HG02642 (cell line): ENCODE data around the gene IFT43.

Source experiments
- ATAC-seq: cut with Tn5 transposase; IDR thresholded peaks from one replicate; pipeline ENCODE4 v1.9.1; 2021; ENCODE audit warnings: mild to moderate bottlenecking; ENCODE audit not compliant: unreplicated experiment, poor library complexity

IFT43 gene

DNA sequence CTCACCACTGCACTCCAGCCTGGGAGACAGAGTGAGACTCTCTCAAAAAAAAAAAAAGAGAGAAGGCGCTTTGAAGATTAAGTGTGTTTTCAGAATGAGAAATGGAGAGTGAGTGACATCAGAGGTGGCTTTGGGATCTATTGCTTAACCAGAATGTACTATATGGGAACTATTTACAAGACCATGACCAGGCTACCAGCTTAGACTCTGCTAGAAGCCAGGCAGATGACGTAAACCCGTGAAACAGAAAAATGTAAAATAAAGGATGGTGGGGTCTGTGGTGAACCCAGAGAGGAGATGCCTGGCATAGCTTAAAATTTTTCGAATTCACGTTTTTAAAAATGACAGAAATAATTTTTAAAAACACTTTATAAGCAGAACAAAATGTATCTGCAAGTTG, 82.0 kb downstream of the IFT43 start:
- ATAC-seq, result no peak

DNA sequence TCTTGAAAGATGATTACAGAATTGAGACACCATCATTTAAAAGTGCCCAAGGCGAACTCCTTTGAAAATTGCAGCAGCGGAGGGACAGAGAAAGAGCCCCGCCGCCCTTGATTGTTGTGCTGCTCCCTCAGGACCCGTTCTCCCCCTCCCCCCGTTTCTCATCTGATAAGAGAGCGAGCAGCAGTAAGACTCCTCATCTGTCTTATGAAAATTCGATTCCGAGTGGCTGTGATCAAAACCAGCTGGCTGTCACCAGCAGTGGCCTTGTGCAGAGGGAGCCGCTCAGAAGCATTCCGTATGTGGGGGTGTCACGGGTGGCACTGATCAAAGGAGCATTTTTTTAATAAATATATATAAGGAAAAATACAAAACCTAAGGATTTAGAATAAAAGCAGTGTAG, 88.2 kb downstream of the IFT43 start:
- ATAC-seq, result no peak

DNA sequence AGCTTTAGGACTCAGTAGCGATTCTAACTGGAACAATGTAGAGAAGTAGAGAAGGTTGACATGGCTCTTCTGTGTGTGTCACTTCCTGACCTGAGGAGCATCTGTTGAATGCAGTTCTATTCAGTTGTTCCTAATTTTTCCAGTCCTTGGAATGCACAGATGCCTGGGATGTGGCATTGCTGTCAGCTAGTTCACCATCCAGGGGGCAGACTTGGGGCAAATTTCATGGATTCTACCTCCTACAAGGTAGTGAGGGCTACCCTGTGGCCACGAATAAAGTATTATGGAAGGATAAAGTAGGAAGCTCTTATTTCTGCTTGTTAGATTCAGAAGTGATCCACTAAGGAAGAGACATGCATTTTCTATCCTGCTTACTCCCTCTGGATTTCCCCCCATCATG, 91.8 kb downstream of the IFT43 start:
- ATAC-seq, result no peak

DNA sequence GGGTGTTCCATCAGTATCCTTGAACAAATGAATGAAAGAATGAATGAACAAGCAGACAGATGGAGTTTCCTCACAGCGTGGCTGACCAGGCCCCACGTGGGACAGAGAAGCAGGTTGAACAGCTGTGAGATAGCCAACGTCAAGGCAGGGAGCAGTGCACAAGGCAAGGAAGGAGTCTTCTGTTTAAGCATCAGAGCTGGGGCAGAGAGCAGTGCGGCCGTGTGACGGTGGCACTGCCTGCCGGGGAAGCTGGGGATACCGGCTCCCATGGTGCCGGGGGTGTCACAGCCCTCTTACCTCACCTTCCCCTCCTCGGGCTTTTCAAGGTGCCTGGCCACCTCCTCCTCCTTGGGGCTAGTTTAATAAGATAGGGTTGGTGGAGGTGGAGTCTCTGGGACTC, 92.9 kb downstream of the IFT43 start:
- ATAC-seq, result no peak

DNA sequence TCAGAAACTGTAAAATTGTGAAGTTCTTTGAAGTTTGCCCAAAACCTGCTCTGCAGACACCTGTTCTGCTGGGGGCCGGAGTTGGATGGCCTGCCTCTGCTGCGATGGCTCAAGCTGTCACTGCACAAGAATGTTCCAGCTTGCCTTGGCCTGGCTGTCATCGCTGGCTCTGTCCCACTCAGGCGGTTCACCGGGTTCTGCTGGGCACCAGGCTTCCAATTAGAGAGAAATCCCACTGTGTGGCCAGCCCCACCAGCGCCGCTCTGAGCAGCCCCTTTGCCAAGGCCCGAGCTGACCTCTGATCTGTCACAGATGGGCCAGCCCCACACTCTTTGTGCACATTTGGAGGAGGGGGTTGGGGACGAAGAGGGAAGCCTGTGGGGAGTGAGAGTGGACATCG, 94.5 kb downstream of the IFT43 start:
- no peak for ATAC-seq

DNA sequence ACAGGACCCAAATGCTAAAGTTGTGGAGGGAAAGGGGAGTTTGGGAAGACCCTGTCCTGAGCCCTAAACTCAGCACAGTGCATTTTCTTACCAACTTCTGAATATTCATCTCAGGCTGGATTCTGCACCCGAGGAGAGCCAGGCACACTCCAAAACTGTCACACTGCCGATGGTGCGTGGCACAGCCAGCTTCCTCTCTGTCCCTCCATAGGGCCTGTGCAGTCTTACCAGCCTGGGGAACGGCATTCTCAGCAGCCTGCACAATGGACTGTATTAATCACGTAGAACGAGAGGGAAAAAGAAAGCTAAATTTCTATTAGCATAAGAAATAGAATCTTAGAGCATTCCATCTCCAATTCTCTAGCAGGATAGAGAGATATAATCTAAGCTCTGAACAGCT, 94.9 kb downstream of the IFT43 start:
- no peak for ATAC-seq

DNA sequence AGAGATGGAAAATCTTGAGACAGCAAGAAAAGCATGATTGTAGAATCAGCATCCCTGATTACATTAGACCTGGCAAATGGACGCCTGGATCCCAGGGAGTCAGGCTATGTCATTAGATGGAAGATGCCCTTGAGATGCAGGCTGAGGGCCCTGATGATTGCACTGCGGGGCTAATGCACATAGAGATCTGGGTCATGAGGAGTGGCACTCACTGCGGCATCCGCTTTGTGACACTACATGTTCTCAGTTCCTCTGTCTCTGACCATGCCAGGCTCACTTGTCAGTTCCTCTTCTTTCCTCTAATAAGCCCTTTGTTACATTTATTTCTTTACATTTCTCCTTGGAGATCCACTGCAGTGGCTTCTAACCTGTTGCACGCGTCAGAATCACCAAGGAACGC, 96.1 kb downstream of the IFT43 start:
- no peak for ATAC-seq

DNA sequence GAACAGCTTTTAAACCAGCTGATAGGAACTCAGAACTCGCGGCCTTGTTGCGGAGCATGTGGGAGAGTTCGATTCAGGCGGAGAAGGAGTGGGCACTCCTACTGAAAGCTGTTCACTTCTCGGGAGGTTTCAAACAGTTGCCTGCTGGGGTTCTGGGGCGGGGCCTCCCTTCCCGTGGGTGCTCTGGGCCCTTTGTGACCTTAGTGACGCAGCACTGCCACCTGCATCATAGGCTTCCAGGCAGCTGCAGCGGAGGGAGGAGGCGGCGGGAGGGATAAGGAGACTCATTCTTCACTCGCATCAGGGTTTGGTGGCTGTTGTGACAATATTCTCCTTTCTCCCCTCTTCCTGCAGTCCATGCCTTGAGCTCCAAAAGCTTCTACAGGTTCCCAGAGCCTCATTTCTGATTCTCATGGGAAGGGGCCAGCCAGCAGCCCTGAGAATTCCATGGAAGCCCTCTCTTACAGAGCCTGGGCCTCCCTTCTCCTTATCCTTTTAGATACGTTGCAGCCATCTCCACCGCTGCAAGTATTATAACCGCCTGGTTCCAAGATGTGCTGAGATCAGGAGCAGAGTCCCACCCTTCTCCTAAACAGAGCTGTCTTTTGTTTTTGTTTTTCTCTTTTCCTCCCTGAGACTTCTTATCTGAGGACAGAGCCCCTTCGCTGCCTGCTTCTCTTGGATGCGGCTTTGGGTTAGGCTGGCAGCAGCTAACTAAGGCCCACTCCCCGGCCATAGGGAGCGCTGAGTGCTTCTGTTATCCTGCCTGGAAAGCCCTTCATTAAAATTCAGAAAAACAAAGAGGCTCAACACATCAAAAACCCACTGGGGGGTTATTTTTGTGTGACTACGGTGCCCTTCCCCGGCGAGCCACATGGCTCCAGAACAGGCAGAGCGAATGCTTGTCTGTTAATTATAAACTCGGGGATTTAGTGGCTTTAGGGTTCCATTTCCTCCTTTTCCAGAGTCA, 98.5 kb downstream of the IFT43 start:
- no peak for ATAC-seq

DNA sequence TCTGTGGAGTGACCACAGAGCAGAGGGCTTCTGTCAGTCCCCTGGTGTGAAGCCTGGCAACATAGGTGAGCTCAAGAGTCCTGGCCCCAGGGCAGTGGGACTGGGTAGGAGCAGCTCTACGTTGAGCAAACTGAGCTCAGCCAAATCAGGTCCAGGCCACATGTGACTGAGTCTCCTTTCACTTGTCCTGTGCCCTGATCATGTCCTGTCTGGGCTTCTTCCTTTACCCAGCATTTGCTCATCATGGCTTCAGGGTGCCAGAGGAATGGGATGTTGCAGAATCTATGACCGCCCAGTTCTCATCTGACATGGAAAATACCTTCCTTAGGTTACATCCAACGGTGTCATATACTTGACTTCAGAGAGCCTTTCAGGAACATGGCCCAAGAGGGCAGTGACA, 99.8 kb downstream of the IFT43 start:
- no peak for ATAC-seq

DNA sequence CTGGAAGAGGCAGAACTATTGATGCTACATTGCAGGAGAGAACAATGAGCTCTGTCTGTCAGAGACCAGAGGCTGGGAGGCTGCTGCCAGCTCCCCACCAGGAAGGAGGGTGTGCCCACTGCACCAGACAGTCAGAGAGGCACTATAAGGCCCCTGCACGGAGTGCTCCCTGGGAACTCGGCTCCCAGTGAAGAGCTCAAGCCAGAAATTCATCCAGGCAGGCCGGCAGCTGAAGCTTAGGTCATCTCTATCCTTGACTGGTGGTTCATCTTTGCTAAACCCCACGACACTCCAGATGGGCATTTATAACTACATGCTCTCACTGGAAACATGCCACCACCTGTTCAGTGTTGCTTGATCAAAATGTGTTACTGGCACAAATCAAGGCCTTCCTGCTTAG, 101.1 kb downstream of the IFT43 start:
- no peak for ATAC-seq

DNA sequence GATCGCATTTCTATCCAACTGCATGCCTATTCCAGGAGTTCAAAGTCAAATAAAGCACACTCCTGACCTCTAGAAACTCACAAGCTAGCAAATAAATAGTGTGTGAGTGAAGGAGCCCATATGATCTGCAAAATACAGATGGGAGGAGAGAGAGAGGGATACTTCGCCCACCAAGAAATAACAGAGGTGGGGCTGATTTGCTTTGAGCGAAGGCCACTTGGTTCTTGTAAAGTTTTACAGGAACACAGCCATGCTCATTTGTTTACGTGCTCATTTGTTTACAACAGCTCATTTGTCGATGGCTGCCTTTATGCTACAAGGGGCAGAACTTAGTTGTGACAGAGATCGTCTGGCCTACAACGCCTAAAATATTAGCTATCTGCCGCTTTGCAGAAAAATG, 102.8 kb downstream of the IFT43 start:
- ATAC-seq, result no peak

DNA sequence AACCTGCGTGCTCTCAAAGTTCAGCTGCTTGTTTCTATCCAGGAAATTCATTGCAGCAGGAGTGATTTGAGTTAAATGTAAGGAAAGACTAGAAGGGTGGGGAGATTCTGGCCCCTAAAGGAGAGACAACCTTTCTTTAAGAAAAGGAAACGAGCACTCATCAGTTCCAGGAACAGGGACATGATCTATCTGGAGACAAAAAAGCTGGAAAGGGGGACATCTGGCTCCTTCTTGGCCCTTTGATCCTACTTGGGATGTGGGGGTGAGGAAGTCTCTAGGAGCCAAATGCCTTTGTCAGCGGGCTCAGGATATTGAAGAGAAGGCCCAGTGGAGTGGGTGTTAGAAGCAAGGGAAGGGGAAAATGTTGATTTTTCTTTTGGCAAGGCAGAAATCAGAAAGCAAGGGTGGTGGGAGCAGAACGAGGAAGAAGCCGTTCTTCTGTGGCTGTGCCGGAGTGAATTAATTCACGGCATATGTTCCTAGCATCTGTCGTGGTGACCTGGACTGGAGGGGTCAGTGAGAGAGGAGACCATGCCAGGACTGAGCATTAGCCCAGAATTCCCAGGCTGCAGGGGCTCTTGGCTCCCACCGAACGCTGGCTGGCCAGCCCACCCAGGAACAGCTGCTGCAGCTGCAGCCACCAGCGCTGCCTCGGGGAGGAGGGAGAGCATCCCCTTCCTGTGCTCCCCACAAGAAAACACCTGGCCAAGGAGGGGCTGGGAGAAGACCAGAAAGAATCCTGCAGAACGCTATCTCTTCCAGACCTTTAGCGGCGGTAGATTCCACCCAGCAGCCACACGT, 103.4 kb downstream of the IFT43 start:
- ATAC-seq, result no peak

DNA sequence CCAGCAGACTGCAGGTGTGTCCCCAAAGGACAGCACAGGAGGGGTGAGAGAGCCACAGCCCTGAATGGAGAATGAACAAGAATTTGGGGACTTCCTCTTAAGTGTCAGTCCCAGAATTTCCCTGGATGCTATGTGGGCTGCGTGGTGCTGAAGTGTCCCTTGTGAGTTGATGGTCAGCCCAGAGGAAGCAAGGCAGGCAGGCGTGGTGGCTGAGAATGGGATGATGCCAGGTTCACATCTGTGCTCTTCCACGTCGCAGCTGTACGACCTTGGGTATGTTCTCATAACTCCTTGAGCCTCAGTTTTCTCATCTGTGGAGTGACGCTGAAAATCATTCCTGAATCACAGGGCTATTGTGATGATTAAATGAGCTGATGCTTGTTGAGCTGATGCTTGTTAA, 104.0 kb downstream of the IFT43 start:
- ATAC-seq, result no peak

DNA sequence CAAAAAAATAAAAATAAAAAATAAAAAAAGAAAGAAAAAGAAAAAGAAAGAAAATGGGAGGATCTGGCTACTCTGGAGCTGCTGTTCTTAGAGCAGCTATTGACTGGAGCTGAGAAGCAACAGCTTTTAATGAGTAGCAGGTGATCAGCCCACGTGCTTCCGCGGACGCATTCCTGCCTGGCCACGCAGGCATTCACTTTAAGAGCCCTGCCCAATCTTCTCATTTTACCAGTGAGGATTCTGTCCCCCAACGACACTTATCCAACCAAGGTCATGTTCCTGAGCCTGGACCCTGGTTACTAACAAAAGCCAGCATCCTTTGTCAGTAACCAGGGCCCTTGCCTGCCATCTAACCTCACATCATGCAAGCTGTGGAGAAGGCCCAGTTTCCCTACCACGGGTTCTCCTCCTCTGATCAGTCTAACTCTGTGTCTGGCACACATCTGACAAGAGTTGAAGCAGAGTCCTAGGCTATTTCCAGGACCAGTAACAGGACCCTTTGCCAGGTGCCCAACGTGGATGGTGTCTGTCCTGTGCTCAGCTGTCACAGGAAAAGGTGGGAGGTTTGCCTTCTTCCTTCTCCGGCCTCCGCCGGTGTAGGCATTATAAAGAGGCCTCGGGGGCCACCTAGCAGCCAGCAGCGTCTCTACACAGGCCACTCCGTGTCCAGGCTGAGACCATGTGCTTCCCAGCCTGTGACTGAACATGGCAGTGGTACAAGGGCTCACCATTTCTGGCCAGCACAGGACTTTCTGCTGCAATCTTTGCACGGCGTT, 105.2 kb downstream of the IFT43 start:
- no peak for ATAC-seq

DNA sequence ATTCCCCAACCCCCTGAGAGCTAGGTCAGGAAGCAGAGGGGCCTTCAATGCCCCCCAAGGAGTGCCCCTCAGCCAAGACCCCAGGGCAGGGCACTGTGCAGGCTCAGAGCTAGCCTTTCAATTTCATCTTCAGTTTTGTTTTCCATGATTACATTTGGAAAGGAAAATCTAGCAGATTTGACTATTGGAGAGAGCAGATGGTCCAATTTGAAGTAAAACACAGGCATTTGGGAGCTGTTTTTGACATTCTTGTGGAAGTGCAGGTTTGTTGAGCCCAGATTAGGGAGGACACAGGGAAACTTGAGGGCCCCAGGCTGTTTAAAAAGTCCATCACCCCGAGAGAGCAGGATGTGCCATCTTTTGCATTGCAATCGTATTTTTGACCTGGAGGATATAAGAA, 107.5 kb downstream of the IFT43 start:
- ATAC-seq, result no peak

DNA sequence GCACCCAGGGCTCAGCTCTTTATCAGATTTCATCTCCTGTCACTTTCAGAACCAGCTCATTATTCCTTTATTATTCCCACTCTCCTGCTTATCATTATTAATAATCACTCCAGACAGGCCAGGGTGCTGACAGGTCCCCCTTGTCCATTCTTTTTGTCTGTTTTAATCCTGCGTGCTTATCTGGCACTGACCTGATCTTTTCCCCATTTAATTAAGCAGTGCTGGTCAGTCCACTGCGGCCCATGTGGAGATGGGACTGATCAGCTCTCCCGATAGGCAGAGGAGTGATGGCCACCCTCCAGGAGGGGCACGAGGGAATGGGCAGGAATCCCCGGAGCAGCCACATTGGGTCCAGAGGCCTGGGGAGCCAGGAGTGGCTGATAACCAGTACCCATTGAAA, 110.7 kb downstream of the IFT43 start:
- ATAC-seq, result no peak

DNA sequence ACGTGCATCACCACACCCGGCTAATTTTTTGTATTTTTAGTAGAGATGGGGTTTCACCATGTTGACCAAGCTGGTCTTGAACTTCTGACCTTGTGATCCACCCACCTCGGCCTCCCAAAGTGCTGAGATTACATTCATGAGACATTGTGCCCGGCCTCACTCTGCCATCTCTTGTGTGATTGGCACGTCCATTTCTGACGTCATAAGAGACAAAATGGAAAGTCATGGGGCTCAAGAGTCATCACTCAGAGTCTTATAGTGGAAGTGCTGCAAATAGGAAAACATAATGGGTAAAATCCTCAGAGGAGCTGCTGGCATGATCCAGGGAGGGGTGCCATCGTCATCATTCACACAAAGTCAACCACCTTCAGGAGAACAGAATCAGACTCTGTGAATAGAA, 112.0 kb downstream of the IFT43 start:
- ATAC-seq, result no peak

DNA sequence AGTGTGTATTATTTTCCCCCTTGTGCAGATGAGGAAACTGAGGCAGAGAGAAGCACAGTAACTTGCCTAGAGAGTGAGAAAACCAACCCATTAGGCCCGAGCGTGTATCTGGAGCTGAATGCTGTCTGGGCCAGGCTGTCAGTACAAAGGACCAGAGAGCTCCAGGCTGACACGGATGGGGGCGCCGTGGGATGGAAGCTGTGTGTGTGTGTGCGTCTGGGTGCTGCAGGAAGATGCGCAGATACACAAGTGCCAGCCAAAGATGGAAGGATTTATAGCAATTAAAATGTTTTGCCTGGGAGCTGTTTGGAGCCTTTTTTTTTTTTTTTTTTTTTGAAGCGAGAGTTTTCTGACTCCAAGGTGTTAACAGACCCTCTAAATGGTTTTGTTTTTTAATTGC, 112.5 kb downstream of the IFT43 start:
- no peak for ATAC-seq

DNA sequence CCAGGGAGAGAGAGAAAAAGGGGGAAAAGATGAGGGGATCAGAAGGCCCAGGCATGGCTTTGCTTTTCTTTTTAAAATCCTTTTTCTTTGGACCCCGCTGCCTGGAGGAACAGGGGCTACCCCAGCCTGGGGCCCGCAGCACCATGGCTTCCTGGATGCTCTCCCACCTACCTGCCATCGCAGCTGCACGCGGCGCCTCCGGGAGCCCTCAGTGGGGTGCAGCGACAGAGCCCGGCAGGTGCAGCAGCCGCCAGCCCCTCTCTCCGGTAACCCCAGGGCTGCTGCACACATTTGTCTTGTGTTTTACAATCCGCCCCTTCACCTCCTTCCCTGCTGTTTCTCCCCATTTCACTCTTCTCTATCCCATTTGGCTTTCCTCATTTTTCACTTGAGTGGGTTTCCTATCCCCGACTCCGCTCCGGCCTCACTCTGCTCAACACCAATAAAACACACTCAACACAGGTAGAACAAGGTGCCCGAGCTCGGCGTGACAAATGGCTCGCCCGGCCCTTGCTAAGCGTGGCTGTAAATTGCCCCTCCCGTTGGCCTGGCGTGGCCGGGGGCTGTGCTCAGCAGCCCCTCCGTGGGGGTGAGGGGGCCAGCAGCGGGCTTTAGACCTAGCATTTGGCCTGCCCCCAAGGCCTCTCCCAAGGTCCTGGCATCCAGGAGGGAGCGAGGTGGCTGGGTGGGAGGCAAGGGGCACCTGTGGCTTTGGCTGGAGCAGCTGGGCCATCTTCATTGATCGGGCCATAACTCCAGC, 113.5 kb downstream of the IFT43 start:
- ATAC-seq, result no peak

DNA sequence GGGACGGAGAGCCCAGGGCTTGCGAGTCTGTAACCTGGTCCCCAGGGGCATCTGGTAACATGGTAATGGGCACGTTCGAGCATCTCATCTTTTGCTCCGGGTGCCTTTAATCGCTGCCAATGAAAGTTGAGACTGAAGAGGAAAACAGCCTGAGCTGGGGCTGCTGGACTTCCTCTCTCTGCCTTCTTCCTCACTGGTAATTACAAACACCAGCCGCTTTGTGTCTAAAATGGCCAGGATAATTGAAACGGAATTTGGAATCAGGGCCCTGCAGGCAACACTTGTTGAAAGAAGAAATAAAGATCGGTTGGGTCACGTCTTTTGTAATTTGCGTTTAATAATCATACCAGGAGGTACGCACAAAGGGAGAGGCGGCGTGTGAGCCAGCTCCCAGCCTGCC, 114.7 kb downstream of the IFT43 start:
- ATAC-seq, result no peak
